KOPT-K1 (cell line): ENCODE results near the gene NEO1.

Experiments used
- H3K27ac ChIP-seq: fragments of 200-600 bp; sonication (generic); 2 replicates; pipeline ENCODE4 v1.5.1; 2016; ENCODE audit warnings: antibody characterized with exemption, mild to moderate bottlenecking, low read depth, low read length; ENCODE audit not compliant: poor library complexity, severe bottlenecking
- H3K36me3 ChIP-seq: fragments of 200-600 bp; sonication (generic); 2 replicates; pipeline ENCODE4 v1.5.1; 2017; ENCODE audit warnings: antibody characterized with exemption, mild to moderate bottlenecking, low read length, moderate library complexity; ENCODE audit not compliant: insufficient read depth
- H3K9me3 ChIP-seq: fragments of 200-600 bp; sonication (generic); 2 replicates; pipeline ENCODE4 v1.5.1; 2017; ENCODE audit warnings: antibody characterized with exemption, low read length, mild to moderate bottlenecking; ENCODE audit not compliant: insufficient read depth, poor library complexity, severe bottlenecking

NEO1 gene

GRCh38 chr15:73078291-73078690, 26.0 kb downstream of the NEO1 start:
- Histone ChIP-seq H3K36me3 (no peaks in the 10 kb centered on the region), H3K27ac (no peak overlapping the region), H3K9me3 (no peaks in the 10 kb centered on the region)

- H3K27ac ChIP-seq = no peak overlapping the region
Observed at GRCh38 chr15:73078722-73079121, 26.5 kb downstream of the NEO1 start.

GRCh38 chr15:73079565-73079964, 27.3 kb downstream of the NEO1 start:
- no peaks in the 10 kb centered on the region for H3K9me3 ChIP-seq
- H3K27ac ChIP-seq = no peak overlapping the region
- H3K36me3 ChIP-seq = no peaks in the 10 kb centered on the region

More at GRCh38 chr15:73078722-73079121, 26.5 kb downstream of the NEO1 start:
- Histone ChIP-seq H3K9me3 (no peaks in the 10 kb centered on the region), H3K36me3 (no peaks in the 10 kb centered on the region)

GRCh38 chr15:73081321-73081958, 29.2 kb downstream of the NEO1 start:
- H3K9me3 ChIP-seq = no peaks in the 10 kb centered on the region
- no peaks in the 10 kb centered on the region for H3K36me3 ChIP-seq
- no peak overlapping the region for H3K27ac ChIP-seq

- no peak overlapping the region for H3K27ac ChIP-seq
- H3K36me3 ChIP-seq = no peaks in the 10 kb centered on the region
- no peaks in the 10 kb centered on the region for H3K9me3 ChIP-seq
Observed at GRCh38 chr15:73082812-73083211, 30.5 kb downstream of the NEO1 start.

- Histone ChIP-seq H3K27ac (no peak overlapping the region), H3K36me3 (no peaks in the 10 kb centered on the region)
Observed at GRCh38 chr15:73087098-73087497, 34.8 kb downstream of the NEO1 start.

GRCh38 chr15:73105064-73105463, 52.8 kb downstream of the NEO1 start:
- H3K9me3 ChIP-seq = no peaks in the 10 kb centered on the region
- H3K27ac ChIP-seq = no peak overlapping the region
- no peaks in the 10 kb centered on the region for H3K36me3 ChIP-seq

More at GRCh38 chr15:73087098-73087497, 34.8 kb downstream of the NEO1 start:
- no peaks in the 10 kb centered on the region for H3K9me3 ChIP-seq

- Histone ChIP-seq H3K9me3 (no peaks in the 10 kb centered on the region), H3K27ac (no peak overlapping the region), H3K36me3 (no peaks in the 10 kb centered on the region)
Observed at GRCh38 chr15:73108676-73109075, 56.4 kb downstream of the NEO1 start.

GRCh38 chr15:73109765-73110164, 57.5 kb downstream of the NEO1 start:
- Histone ChIP-seq H3K27ac (no peak overlapping the region), H3K9me3 (no peaks in the 10 kb centered on the region), H3K36me3 (no peaks in the 10 kb centered on the region)

GRCh38 chr15:73110201-73110600, 57.9 kb downstream of the NEO1 start:
- Histone ChIP-seq H3K36me3 (no peaks in the 10 kb centered on the region), H3K27ac (no peak overlapping the region), H3K9me3 (no peaks in the 10 kb centered on the region)

- H3K36me3 ChIP-seq = no peaks in the 10 kb centered on the region
- H3K9me3 ChIP-seq = no peaks in the 10 kb centered on the region
- no peak overlapping the region for H3K27ac ChIP-seq
Observed at GRCh38 chr15:73114064-73114463, 61.8 kb downstream of the NEO1 start.

GRCh38 chr15:73116164-73116563, 63.9 kb downstream of the NEO1 start:
- no peak overlapping the region for H3K27ac ChIP-seq
- no peaks in the 10 kb centered on the region for H3K36me3 ChIP-seq
- no peaks in the 10 kb centered on the region for H3K9me3 ChIP-seq

- H3K9me3 ChIP-seq = no peaks in the 10 kb centered on the region
- no peaks in the 10 kb centered on the region for H3K36me3 ChIP-seq
- H3K27ac ChIP-seq = no peak overlapping the region
Observed at GRCh38 chr15:73118055-73118454, 65.8 kb downstream of the NEO1 start.

GRCh38 chr15:73119478-73119877, 67.2 kb downstream of the NEO1 start:
- Histone ChIP-seq H3K9me3 (no peaks in the 10 kb centered on the region), H3K36me3 (no peaks in the 10 kb centered on the region), H3K27ac (no peak overlapping the region)

GRCh38 chr15:73120269-73120668, 68.0 kb downstream of the NEO1 start:
- H3K36me3 ChIP-seq = no peaks in the 10 kb centered on the region
- no peak overlapping the region for H3K27ac ChIP-seq
- no peaks in the 10 kb centered on the region for H3K9me3 ChIP-seq

GRCh38 chr15:73125219-73125618, 73.0 kb downstream of the NEO1 start:
- Histone ChIP-seq H3K27ac (no peak overlapping the region), H3K36me3 (no peaks in the 10 kb centered on the region), H3K9me3 (no peaks in the 10 kb centered on the region)
